ENCODE results near the gene C1QL4.

DNA sequence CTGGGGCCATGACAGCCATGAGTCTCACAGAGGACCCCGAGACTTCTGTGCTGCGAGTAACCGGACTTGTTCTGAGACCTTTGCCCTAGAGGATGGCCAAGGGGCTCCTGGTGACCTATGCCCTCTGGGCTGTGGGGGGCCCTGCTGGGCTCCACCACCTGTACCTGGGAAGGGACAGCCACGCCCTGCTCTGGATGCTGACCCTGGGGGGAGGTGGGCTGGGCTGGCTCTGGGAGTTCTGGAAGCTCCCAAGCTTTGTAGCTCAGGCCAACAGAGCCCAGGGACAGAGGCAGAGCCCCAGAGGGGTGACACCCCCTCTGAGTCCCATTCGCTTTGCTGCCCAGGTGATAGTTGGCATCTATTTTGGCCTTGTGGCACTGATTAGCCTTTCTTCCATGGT lies 11.8 kb upstream of the C1QL4 start:
- TF ChIP-seq, protein P1, sequence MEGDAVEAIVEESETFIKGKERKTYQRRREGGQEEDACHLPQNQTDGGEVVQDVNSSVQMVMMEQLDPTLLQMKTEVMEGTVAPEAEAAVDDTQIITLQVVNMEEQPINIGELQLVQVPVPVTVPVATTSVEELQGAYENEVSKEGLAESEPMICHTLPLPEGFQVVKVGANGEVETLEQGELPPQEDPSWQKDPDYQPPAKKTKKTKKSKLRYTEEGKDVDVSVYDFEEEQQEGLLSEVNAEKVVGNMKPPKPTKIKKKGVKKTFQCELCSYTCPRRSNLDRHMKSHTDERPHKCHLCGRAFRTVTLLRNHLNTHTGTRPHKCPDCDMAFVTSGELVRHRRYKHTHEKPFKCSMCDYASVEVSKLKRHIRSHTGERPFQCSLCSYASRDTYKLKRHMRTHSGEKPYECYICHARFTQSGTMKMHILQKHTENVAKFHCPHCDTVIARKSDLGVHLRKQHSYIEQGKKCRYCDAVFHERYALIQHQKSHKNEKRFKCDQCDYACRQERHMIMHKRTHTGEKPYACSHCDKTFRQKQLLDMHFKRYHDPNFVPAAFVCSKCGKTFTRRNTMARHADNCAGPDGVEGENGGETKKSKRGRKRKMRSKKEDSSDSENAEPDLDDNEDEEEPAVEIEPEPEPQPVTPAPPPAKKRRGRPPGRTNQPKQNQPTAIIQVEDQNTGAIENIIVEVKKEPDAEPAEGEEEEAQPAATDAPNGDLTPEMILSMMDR (IDR thresholded peaks at IDR 0.05): no peak
- no peak for TF ChIP-seq POLR2A (IDR thresholded peaks at IDR 0.05)
